HCT116 (cell line): ENCODE data around the gene MYL12B.

Source experiments
- ATF3 ChIP-seq: IDR thresholded peaks from 2 replicates; pipeline ENCODE4 v1.6.1; 2012
- CEBPB ChIP-seq: IDR thresholded peaks from 2 replicates; pipeline ENCODE4 v1.6.1; 2012; ENCODE audit warnings: low read depth
- EZH2 ChIP-seq: fragments of 200-600 bp; sonication (generic); IDR thresholded peaks from 2 replicates; pipeline ENCODE4 v1.6.1; 2017; ENCODE audit warnings: antibody characterized with exemption, mixed run types
- POLR2A ChIP-seq: IDR thresholded peaks from 2 replicates; pipeline ENCODE4 v1.7.0; 2011; ENCODE audit warnings: borderline replicate concordance; ENCODE audit not compliant: insufficient read depth, insufficient read length; ENCODE audit errors: extremely low read depth
- POLR2AphosphoS5 ChIP-seq: IDR thresholded peaks from 2 replicates; pipeline ENCODE4 v1.6.1; 2011; ENCODE audit warnings: mild to moderate bottlenecking, low read depth, low read length, moderate library complexity
- RAD21 ChIP-seq: IDR thresholded peaks from 2 replicates; pipeline ENCODE4 v1.6.1; 2012; ENCODE audit warnings: low read depth, mild to moderate bottlenecking
- SP1 ChIP-seq: IDR thresholded peaks from 2 replicates; pipeline ENCODE4 v1.6.1; 2012; ENCODE audit warnings: low read depth
- TCF7L2 ChIP-seq: IDR thresholded peaks from 2 replicates; pipeline ENCODE4 v1.7.0; 2011; ENCODE audit warnings: borderline replicate concordance, inconsistent platforms; ENCODE audit not compliant: insufficient read depth, insufficient read length; ENCODE audit errors: extremely low read depth
- ZBTB33 ChIP-seq: IDR thresholded peaks from 2 replicates; pipeline ENCODE4 v1.6.1; 2011; ENCODE audit warnings: mild to moderate bottlenecking, low read length, moderate library complexity; ENCODE audit not compliant: insufficient replicate concordance; ENCODE audit errors: extremely low read depth
- TF ChIP-seq, protein P1 (sequence below), 3 experiments: fragments of 200-600 bp in 1 of 3; sonication (generic) in 1 of 3; IDR thresholded peaks in 2 of 3; conservative IDR thresholded peaks in 1 of 3; 2 replicates each; pipeline ENCODE4 v1.5.1; 2012 to 2017; ENCODE audit warnings: low read depth in 2 of 3, low read length in 2 of 3, antibody characterized with exemption in 1 of 3, borderline replicate concordance in 1 of 3, control low read depth in 1 of 3, mild to moderate bottlenecking in 1 of 3, mixed read lengths in 1 of 3, mixed run types in 1 of 3, moderate library complexity in 1 of 3; ENCODE audit not compliant: insufficient read depth in 1 of 3

DNA sequence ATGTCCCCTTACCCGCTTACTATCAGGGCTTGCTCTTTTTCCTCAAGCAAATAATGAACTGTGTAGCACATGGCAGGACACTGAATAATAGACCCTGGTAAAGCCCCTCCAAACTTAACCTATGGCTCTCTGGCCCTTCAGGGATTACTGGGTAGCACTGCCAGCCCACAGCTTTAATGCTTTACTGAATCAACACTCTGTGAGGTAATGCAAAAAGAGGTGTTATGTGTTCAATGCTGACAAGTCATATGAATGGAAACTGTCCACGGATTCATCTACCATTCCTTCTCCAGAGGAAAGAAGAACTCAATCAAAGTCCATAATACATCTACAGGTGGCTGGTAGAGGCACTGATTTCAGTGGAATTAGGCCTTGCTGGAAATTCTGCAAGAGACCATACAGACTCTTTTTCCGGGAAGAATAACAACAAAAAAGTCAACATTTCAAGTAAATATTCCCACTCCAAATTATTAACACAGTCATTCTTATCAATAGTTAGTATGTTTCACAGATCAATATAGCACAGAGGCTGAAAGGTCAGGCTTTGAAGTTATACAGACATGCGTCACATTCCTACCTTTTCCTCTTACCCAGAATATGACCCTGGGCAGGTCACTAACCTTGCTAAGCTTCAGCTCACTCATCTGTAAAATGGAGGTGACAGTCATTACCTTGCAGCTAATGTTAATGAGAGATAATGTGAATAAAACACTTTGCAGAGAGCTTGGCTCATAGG, 28.3 kb upstream of the MYL12B start:
- TF ChIP-seq, protein P1, sequence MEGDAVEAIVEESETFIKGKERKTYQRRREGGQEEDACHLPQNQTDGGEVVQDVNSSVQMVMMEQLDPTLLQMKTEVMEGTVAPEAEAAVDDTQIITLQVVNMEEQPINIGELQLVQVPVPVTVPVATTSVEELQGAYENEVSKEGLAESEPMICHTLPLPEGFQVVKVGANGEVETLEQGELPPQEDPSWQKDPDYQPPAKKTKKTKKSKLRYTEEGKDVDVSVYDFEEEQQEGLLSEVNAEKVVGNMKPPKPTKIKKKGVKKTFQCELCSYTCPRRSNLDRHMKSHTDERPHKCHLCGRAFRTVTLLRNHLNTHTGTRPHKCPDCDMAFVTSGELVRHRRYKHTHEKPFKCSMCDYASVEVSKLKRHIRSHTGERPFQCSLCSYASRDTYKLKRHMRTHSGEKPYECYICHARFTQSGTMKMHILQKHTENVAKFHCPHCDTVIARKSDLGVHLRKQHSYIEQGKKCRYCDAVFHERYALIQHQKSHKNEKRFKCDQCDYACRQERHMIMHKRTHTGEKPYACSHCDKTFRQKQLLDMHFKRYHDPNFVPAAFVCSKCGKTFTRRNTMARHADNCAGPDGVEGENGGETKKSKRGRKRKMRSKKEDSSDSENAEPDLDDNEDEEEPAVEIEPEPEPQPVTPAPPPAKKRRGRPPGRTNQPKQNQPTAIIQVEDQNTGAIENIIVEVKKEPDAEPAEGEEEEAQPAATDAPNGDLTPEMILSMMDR (IDR thresholded peaks at IDR 0.05 in 2 of 3, conservative IDR thresholded peaks at IDR 0.05 in 1 of 3; ENCODE audit: borderline replicate concordance in 1 of 3, insufficient read depth in 1 of 3, low read depth in 2 of 3, low read length in 2 of 3) = no peak
- TF ChIP-seq RAD21 = no peak
- no peak for TF ChIP-seq POLR2A
- TF ChIP-seq ATF3 = no peak
- no peak for TF ChIP-seq SP1
- no peak for TF ChIP-seq POLR2AphosphoS5
- TF ChIP-seq EZH2 = no peak
- no peak for TF ChIP-seq ZBTB33
- TF ChIP-seq TCF7L2 = no peak
- no peak for TF ChIP-seq CEBPB
